Retinal pigment epithelial cell (primary cell): ENCODE results near the gene CHMP3.

ENCODE experiments used
- DNase-seq: peaks from one replicate; pipeline ENCODE4 v3.0.0-alpha.2; 2010; ENCODE audit warnings: low read depth
- H3K4me3 ChIP-seq: 2 replicates; pipeline ENCODE4 v1.5.1; 2011; ENCODE audit warnings: mild to moderate bottlenecking, low read length, control low read depth, moderate library complexity
- TF ChIP-seq, protein P1 (sequence below): conservative IDR thresholded peaks from 2 replicates; pipeline ENCODE4 v1.5.1; 2011; ENCODE audit warnings: low read depth, low read length, control low read depth, inconsistent platforms

CHMP3 gene

DNA sequence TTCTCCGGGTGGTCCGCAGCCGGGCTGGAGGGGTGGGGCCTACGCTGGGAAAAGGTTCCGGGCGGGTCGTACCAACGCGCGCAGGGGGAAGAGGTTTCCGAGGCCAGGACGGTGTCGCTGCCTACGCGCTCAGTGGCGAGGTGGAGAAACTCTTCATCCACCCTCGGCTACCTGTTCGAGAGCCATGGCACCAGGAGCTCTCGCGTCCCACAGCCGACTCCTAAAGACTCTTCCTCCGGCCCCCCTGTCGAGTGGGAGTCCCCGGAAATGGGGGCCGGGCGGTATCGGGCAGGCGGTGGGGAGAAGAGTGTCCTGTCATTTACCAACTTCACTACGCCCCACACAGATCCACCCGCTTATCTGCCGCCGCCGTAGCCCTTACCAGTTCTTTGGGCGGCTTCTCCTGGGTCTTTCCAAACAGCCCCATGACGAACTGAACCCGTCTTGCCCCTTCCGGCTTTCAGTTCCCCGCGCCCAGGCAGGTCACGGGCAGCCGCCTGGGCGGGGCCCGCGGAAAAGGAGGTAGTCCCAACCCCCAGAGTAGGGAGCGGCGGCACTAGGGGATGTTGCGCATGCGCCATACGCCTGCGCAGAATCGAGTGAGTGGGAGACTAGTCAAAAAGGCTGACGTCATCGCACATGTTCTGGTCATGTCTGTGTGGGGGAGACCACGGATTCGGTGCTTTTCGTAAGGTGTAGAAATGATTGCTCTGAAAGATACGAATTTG is at the start of gene CHMP3:
Gene CHMP3, minus strand, starts transcription at position 522 of the 728 bp plus-strand sequence. Its CDS starts 95 bp downstream, at position 427.
- peak within 1 kb of the TSS; percentile 92 for H3K4me3 ChIP-seq
- DNase-seq, result peak; percentile 86
- TF ChIP-seq, protein P1, sequence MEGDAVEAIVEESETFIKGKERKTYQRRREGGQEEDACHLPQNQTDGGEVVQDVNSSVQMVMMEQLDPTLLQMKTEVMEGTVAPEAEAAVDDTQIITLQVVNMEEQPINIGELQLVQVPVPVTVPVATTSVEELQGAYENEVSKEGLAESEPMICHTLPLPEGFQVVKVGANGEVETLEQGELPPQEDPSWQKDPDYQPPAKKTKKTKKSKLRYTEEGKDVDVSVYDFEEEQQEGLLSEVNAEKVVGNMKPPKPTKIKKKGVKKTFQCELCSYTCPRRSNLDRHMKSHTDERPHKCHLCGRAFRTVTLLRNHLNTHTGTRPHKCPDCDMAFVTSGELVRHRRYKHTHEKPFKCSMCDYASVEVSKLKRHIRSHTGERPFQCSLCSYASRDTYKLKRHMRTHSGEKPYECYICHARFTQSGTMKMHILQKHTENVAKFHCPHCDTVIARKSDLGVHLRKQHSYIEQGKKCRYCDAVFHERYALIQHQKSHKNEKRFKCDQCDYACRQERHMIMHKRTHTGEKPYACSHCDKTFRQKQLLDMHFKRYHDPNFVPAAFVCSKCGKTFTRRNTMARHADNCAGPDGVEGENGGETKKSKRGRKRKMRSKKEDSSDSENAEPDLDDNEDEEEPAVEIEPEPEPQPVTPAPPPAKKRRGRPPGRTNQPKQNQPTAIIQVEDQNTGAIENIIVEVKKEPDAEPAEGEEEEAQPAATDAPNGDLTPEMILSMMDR, result no peak

DNA sequence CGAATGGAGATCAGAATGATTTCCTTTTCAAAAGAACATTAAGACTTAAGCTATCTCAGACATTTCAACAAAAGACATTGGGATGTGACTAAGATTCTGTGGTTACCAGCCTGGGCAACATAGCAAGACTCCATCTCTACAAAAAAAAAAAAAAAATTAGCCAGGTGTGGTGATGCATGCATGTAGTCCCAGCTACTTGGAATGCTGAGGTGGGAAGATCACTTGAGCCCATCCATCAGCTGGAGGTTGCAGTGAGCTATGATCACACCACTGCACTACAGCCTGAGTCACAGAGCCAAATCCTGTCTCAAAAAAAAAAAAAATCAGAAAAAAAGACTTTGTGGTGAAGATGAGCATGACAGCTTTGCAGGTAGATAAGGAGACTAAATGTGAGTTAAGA is 47.6 kb upstream of the CHMP3 start:
- no peak overlapping the region for H3K4me3 ChIP-seq
- no peak for DNase-seq
- TF ChIP-seq, protein P1, result no peak

DNA sequence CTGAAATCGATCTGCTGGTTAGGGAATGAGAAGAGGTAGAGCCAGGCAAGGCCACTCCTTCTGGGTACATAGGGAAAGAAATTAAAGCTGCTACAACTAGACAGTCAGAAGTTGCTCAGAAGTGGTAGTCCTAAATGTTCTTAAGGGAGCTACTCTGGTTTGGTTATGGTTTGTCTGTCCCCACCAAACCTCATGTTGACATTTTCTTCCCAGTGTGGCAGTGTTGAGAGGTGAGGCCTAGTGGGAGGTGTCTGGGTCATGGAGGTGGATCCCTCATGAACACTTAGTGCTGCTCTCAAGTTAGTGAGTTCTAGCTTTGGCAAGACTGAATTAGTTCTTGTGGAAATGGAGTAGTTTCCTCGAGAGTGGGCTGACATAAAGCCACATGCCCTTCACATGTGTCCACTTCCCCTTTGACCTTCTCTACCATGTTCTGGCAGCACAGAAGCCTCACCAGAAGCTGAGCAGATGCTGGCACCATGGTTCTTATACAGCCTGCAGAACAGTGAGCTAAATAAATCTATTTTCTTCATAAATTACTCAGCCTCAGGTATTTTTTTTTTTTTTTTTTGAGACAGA is 45.7 kb upstream of the CHMP3 start:
- no peak for DNase-seq
- TF ChIP-seq, protein P1, result no peak
- H3K4me3 ChIP-seq, result no peak overlapping the region

DNA sequence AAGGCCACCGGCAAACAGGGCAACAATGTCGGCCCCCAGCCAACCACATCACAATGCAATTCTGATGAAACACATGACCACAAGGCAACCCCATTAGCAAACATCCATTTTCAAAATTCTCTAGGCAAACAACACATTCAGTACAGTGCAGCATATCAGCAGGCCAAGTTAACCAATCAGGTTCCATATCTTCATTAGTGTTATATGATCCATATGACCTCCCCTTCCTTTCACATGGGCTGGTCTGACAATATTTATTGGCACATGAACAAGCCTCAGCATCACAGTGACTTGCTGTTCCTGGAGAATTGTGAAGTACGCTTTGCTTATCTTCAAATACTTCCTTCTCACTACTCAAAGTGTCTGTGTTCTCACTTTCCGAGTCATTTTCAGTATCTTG is 40.7 kb upstream of the CHMP3 start:
- DNase-seq, result no peak
- H3K4me3 ChIP-seq, result no peak overlapping the region
- TF ChIP-seq, protein P1, result no peak

DNA sequence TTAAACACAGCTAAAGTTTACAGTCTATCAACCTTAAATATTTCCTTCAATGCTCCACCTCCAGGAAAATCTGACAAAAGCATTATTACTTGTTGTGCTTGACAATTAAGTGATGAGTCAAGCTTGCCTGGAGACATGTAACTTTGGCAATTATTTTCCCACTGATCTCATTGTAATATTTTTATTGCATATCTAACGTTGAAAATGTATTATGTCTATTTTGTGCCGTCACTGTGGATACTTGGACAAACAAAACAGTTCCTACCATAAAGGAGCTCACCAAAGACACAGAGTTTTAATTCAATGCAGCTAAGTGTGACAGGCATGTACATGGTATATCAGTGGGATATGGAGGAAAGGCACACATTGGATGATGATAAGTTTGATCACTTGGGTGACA is 35.7 kb upstream of the CHMP3 start:
- H3K4me3 ChIP-seq, result no peak overlapping the region
- TF ChIP-seq, protein P1, result no peak
- no peak for DNase-seq

DNA sequence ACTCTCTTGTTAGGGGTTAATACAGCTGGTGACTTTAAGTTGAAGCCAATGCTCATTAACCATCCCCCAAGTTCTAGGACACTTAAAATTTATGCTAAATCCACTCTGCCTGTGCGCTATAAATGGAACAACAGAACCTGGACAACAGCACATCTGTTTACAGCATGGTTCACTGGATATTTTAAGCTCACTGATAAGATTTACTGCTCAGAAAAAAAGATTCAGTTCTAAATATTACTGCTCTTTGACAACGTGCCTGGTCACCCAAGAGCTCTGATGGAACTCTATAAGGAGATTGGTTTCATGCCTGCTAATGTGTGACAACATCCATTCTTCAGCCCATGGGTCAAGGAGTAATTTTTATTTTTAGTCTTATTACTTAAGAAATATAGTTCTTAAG is 32.9 kb upstream of the CHMP3 start:
- TF ChIP-seq, protein P1, result no peak
- no peak overlapping the region for H3K4me3 ChIP-seq
- DNase-seq, result no peak

DNA sequence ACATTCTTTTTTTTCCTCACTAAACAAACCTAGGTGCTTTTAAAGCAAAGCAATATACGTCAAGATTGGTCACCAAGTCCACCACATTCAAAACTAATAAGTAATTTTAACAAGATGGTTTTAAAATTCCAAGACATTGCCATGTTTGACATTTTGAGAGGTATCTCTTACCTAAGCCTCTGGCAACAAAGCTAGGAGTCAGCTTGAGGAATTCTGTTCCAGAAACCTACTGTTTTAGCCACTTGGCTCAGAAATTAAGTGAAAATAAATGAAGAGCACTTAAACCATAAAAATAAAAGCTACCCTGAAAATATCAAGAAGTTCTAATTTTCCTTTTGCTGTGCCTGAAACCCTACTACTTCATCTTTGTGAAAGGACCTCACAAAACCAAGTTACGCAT is 30.0 kb upstream of the CHMP3 start:
- TF ChIP-seq, protein P1, result no peak
- DNase-seq, result no peak

More for the DNA sequence above, 30.0 kb upstream of the CHMP3 start:
- H3K4me3 ChIP-seq, result no peak overlapping the region
